Lower lobe of right lung (tissue), 2 donors: ENCODE results near the gene MAN2C1. TPM values are rescaled to one million over a fixed set of nuclear protein-coding genes. Genes with fewer than 3 reads are reported as not detected.

Experiments used
- ATAC-seq, 2 donors: fragments of 200-7000 bp; cut with Tn5 transposase; one replicate each; pipeline ENCODE4 v1.9.1; 2020 to 2022; ENCODE audit warnings: mild to moderate bottlenecking in 2 of 2, moderate library complexity in 2 of 2
- DNase-seq: peaks from one replicate; pipeline ENCODE4 v3.0.0-alpha.2; 2020
- H3K27ac ChIP-seq: fragments of 200-600 bp; one replicate; pipeline ENCODE4 v1.8.0; 2022
- H3K27me3 ChIP-seq: fragments of 200-600 bp; one replicate; pipeline ENCODE4 v1.8.0; 2022; ENCODE audit warnings: low read depth
- H3K36me3 ChIP-seq: fragments of 200-600 bp; one replicate; pipeline ENCODE4 v1.8.0; 2022; ENCODE audit warnings: mild to moderate bottlenecking
- H3K4me1 ChIP-seq: fragments of 200-600 bp; one replicate; pipeline ENCODE4 v1.8.0; 2022
- H3K4me3 ChIP-seq: fragments of 200-600 bp; one replicate; pipeline ENCODE4 v1.8.0; 2022; ENCODE audit warnings: mild to moderate bottlenecking
- H3K9me3 ChIP-seq: fragments of 200-600 bp; one replicate; pipeline ENCODE4 v1.8.0; 2022
- CTCF ChIP-seq: fragments of 200-600 bp; IDR thresholded peaks from one replicate; pipeline ENCODE4 v1.8.0; 2022; ENCODE audit warnings: antibody characterized with exemption, mild to moderate bottlenecking
- intact Hi-C: fragments of 100-400 bp; cut with DNase I; formaldehyde crosslinking; loops from one replicate; pipeline ENCODE4 v1.11.0; 2022
- total RNA-seq: library from RNA; stranded (reverse); fragmentation: NEBNext Ultra II Directional; extraction: Animal tissue kit (Norgen Biotek cat#: 25700); gene quantifications from one replicate; pipeline ENCODE4 v1.2.1, GENCODE V29; 2021
- donor health status: DM: no; HTN: yes; CAD: no; lungs with severe emphysema.

Gene MAN2C1
- total RNA-seq, 1 donor from 2014 or later = 208 TPM

- TF ChIP-seq CTCF = no peak
These were observed 11.9 kb downstream of the MAN2C1 start for GRCh38 chr15:75356517-75356916.

GRCh38 chr15:75356006-75356405 is 12.4 kb downstream of the MAN2C1 start:
- no peak for TF ChIP-seq CTCF
- H3K36me3 ChIP-seq = peaks cover 67% of the 10 kb centered on the region
- no peak overlapping the region for H3K27ac ChIP-seq
- DNase-seq = no peak
- no peaks in the 10 kb centered on the region for H3K27me3 ChIP-seq
- no peaks in the 10 kb centered on the region for H3K9me3 ChIP-seq
- H3K4me3 ChIP-seq = no peak overlapping the region
- no peak for ATAC-seq
- intact Hi-C loops = no loop called here
- H3K4me1 ChIP-seq = no peaks in the 10 kb centered on the region

More at GRCh38 chr15:75356517-75356916, 11.9 kb downstream of the MAN2C1 start:
- Histone ChIP-seq H3K4me1 (no peaks in the 10 kb centered on the region), H3K27me3 (no peaks in the 10 kb centered on the region), H3K9me3 (no peaks in the 10 kb centered on the region), H3K36me3 (peaks cover 72% of the 10 kb centered on the region), H3K4me3 (no peak overlapping the region), H3K27ac (no peak overlapping the region)
- ATAC-seq (no peak), DNase-seq (peak; percentile 44)
- intact Hi-C loops = no loop called here

- peaks cover 61% of the 10 kb centered on the region for H3K36me3 ChIP-seq
- H3K27ac ChIP-seq = no peak overlapping the region
- no peaks in the 10 kb centered on the region for H3K9me3 ChIP-seq
- H3K4me1 ChIP-seq = no peaks in the 10 kb centered on the region
- no peak for DNase-seq
- no peak for TF ChIP-seq CTCF
- no peak overlapping the region for H3K4me3 ChIP-seq
- no peak for ATAC-seq
- no peaks in the 10 kb centered on the region for H3K27me3 ChIP-seq
- intact Hi-C loops = no loop called here
These were observed 13.0 kb downstream of the MAN2C1 start for GRCh38 chr15:75355369-75355768.

GRCh38 chr15:75354454-75354853 is 14.0 kb downstream of the MAN2C1 start:
- intact Hi-C loops = no loop called here
- Histone ChIP-seq H3K36me3 (peaks cover 52% of the 10 kb centered on the region), H3K4me1 (peaks cover 9% of the 10 kb centered on the region), H3K9me3 (no peaks in the 10 kb centered on the region), H3K27me3 (no peaks in the 10 kb centered on the region), H3K4me3 (no peak overlapping the region), H3K27ac (no peak overlapping the region)
- ATAC-seq (no peak), DNase-seq (no peak)
- TF ChIP-seq CTCF = no peak

GRCh38 chr15:75353604-75354003 is 14.8 kb downstream of the MAN2C1 start:
- Histone ChIP-seq H3K4me3 (no peak overlapping the region), H3K9me3 (no peaks in the 10 kb centered on the region), H3K4me1 (peaks cover 17% of the 10 kb centered on the region), H3K27ac (no peak overlapping the region), H3K27me3 (no peaks in the 10 kb centered on the region), H3K36me3 (peaks cover 43% of the 10 kb centered on the region)
- TF ChIP-seq CTCF = no peak
- DNase-seq = no peak
- ATAC-seq = no peak
- intact Hi-C loops = no loop called here
